ENCODE measurements around the gene SLC23A1.
A peak's percentile ranks its signal among the peaks of the same experiment; 100 is the strongest.
"Not testable (repeated sequence)": the region's sequence is repeated elsewhere in the genome, so short reads cannot be mapped to it uniquely, and the experiment has no call there.

The SLC23A1 gene

DNA sequence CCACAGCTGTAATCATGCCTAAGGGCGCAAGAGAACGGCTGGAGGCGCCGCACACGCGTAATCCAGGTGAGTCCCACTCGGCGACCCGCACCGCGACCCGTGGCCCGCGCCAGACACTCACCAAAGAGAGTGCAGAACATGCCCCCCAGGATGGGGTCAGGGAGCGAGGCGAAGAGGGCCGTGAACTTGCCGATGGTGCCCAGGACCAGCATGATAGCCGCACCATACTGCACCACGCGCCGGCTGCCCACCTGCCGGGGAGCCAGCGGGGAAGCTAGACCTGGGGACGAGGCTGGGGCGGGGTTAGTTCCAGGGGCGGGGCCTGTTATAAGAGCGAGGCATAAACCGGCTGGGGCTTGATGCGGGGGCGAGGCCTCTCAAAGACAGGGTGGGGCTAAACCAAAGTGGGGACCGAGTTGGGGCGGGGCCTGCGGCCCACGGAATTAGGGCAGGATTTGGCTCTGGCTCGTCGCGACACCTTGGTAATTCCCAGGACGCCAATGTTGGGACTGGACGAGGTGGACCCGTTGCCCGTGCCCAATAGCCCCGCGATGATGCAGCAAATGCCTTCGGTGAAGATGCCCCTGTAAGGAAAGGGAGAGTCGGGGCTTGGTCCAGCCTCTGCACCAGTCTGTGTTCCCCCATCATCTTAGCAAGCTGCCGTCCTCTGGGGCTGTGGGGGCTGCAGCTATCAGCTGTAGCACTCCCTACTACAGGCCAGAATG lies 4.8 kb downstream of the SLC23A1 start:
- no peak for DNase-seq
- in situ Hi-C loops (cut with MboI; ENCODE audit: low pct_unique_long_range_greater_than_20kb, low sequenced_read_pairs) = no loop called here

DNA sequence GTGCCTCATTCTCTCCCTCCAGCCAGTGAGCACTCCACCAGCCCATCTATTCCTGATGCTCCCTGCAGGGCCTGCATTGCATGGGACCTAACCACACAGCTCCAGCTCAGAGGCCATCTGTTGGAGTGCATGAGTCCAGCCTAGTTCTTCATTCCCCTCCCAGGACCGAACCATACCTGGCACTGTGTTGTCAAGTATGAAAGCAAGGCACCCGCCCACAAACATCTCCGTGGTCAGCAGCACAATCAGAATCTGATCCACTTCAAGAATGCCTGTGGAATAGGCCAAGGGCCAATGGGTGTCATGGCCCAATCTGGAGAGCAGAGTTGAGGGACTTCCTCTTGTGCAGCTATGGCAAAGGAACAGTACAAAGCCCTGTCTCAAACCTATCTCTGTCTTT lies 5.9 kb downstream of the SLC23A1 start:
- in situ Hi-C loops (cut with MboI; ENCODE audit: low pct_unique_long_range_greater_than_20kb, low sequenced_read_pairs) = no loop called here
- DNase-seq = no peak

DNA sequence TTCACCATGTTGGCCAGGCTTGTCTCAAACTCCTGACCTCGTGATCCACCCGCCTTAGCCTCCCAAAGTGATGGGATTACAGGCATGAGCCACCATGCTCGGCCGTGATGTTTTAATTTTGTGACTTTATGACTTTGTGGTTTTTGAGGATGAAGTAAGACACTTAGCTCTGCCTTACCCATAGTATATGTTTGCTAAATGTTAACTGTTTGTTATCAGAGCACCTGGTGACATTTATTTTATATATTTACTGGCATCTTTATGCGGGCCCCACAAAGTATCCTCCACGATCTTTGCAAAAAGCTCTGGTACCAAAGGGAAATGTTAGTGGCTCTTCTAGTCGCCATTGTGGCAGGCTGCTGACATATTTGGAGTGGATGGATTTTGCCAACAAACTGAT lies 6.7 kb downstream of the SLC23A1 start:
- in situ Hi-C loops (cut with MboI; ENCODE audit: low pct_unique_long_range_greater_than_20kb, low sequenced_read_pairs) = no loop called here
- DNase-seq = no peak

DNA sequence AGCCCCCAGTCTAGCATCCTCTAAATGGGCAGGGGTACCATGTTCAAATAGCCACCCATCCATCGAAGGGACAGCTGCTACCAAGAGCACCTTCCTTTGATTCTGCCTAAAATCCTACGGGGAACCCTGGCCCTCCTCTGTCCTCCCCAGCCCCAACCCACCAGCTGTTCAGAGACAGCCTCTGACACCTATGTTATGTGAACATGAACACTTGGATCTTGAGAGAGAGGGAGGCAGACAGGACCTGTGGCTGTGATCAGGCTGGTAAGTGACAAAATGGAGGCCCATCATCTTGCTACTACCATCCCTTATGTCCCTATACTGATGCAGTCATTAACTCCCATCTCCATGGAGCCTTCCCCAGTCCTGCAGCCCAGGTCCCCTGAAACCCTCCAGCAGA lies 8.2 kb downstream of the SLC23A1 start:
- DNase-seq = no peak

DNA sequence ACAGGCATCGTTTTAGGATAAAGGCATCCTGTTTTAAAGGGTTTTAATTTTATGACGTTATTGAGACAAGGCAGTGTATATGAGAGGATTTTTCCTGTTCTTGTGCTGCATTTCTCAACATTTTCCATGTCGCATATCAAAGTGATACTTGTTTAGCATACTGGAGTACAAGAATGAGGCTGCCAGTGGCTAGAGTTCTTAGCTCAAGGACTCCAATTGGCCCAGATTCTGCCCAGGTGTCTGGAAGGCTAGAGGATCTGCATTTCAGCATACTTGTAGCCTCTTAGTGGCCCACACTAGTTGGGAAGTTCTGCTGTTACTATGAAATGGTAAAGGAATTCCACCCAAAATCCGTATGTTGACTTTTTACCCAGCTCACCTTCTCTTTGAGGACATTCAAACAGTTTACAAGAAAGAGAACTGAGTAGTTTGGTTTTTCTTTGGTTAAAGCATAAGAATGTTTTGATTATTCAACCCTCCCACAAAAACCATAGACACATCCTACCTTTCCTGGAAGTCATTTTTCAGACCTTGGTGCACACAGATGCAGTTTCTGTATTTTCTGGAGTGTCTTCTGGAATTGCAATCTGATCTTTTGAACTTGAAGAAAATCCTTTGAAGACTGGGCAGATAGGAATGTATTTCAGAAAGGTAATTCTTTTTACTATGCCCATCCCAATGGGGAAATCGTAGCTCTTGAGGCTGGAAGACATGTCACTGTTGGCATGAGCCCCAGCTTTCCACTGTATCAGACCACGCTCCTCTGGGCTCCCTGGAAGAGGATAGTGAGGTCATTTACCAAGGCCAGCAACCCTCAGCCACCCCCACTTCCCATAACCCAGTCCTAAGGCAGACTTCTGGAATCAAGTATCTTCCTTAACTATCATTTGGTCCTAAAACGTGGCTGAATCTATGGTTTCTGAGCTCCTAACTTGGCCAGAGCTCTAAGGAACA lies 11.3 kb downstream of the SLC23A1 start:
- DNase-seq = no peak
- in situ Hi-C loops (cut with MboI; ENCODE audit: low pct_unique_long_range_greater_than_20kb, low sequenced_read_pairs) = no loop called here

More for the DNA sequence above, 8.2 kb downstream of the SLC23A1 start:
- in situ Hi-C loops (cut with MboI; ENCODE audit: low pct_unique_long_range_greater_than_20kb, low sequenced_read_pairs) = no loop called here

DNA sequence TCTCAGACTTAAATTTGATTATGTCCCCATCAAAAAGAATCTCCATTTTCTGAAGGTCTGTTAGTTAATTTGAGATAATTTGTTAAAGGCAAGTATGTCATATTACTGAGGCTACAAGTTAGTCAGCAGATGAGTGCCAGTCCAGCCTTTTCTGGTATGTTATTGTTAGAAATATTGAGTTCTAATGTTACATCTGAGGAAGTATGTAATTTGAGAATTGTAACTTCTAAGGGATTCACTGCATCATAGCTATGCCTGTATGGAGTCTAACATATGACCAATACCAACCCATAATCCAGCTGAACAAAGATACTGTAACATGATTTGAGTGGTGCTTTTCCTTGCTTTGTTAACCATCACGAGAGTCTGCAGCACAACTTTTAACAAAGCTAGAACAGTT lies 13.9 kb downstream of the SLC23A1 start:
- in situ Hi-C loops (cut with MboI; ENCODE audit: low pct_unique_long_range_greater_than_20kb, low sequenced_read_pairs) = no loop called here
- DNase-seq = no peak

DNA sequence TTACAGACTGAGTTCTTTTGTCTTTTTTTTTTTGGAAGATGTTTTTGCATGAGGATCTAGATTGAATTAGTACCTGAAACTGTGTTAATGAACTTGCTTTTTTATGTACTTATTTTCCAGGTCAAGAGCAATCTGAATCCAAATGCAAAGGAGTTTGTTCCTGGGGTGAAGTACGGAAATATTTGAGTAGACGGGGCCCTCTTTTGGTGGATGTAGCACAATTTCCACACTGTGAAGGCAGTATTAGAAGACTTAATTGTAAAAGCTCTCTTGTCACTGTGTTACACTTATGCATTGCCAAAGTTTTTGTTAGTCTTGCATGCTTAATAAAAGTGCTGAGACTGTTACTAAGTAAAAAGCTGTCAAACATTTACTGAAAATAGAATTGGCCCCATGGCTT lies 14.5 kb downstream of the SLC23A1 start:
- in situ Hi-C loops (cut with MboI; ENCODE audit: low pct_unique_long_range_greater_than_20kb, low sequenced_read_pairs) = no loop called here
- DNase-seq = peak; percentile 36

DNA sequence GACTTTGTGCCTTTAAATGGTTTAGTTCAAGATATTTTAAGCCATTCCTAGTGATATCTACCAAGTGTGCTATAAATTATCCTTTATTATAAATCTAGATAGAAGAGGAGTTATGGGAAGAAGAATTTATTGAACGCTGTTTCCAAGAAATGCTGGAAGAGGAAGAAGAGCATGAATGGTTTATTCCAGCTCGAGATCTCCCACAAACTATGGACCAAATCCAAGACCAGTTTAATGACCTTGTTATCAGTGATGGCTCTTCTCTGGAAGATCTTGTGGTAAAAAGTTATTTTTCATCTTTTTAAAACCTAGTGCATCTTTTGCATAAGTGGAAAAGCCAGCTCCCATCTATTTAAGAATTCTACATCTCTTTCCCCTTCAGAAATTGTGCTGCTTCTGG lies 18.6 kb downstream of the SLC23A1 start:
- in situ Hi-C loops (cut with MboI; ENCODE audit: low pct_unique_long_range_greater_than_20kb, low sequenced_read_pairs) = no loop called here
- DNase-seq = no peak

DNA sequence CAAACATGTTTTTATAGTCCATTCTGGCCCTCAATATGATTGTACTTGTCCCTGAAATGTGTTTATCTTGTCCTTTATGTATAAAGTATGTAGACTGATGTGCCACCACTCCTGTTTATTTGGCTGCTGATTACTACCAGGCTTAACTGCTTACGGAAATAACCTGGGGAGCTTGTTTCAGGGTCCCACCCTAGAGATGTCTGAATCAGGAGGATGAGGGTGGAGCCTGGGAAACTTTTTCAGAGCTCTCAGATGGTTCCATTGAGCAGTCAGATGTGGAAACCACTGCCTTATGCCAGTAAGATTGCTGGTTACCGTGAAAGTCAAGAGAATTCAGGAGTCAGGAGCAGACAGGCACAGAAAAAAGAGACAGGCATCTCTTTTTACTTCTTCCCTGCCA lies 19.2 kb downstream of the SLC23A1 start:
- in situ Hi-C loops (cut with MboI; ENCODE audit: low pct_unique_long_range_greater_than_20kb, low sequenced_read_pairs) = no loop called here
- DNase-seq = no peak

DNA sequence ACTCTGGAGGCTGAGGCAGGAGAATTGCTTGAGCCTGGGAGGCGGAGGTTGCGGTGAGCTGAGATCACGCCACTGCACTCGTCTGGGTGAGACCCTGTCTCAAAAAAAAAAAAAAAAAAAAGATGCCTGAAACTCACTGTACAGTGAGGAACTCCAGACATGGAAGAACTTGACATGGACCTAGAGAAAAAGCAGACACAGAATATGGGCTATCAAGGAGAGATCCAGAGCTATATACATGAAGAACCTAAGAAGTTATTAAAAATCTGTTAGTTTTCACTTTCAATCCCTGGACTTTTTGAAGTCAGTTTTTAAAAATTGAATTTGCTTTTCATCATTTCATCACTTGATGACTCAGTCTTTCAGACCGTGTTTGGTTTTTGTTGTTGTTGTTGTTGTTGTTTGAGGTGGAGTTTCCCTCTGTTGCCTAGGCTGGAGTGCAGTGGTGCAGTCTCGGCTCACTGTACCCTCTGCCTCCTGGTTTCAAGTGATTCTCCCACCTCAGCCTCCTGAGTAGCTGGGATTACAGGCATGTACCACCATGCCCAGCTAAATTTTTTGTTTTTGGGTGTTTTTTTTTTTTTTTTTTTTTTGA lies 21.2 kb downstream of the SLC23A1 start:
- in situ Hi-C loops (cut with MboI; ENCODE audit: low pct_unique_long_range_greater_than_20kb, low sequenced_read_pairs) = no loop called here

DNA sequence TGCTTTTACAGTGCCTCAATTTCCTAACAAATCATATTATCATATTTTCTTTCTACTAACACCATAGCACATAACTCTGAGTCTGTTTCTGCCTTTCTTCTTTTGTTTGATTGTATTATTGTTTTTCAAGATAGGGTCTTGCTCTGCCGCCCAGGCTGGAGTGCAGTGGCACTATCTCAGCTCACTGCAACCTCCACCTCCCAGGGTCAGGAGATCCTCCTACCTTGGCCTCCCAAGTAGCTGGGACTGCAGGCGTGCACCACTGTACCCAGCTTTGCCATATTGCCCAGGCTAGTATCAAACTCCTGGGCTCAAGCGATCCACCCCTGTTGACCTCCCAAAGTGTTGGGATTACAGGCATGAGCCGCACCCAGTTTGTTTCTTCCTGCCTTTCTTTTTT lies 22.7 kb downstream of the SLC23A1 start:
- DNase-seq = no peak
- in situ Hi-C loops (cut with MboI; ENCODE audit: low pct_unique_long_range_greater_than_20kb, low sequenced_read_pairs) = no loop called here

More for the DNA sequence above, 21.2 kb downstream of the SLC23A1 start:
- DNase-seq = no peak

DNA sequence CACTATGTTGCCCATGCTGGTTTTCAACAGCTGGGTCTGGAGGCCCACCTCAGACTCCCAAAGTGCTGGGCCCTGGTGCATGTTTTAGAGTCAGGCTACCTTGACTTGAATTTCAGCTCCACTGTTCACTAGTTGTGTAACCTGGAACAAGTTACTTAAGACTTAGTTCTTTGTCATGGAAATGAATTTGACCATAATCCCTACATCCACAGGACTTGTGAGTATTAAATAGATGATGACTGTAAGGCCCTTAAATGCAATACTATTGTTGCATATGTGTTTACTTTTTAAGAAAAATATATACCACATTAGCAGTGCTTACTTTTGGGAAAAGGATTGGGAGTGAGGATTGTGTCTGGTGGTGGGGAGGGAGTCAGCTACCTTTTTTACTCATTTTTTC lies 25.0 kb downstream of the SLC23A1 start:
- no peak for DNase-seq
- in situ Hi-C loops (cut with MboI; ENCODE audit: low pct_unique_long_range_greater_than_20kb, low sequenced_read_pairs) = no loop called here

DNA sequence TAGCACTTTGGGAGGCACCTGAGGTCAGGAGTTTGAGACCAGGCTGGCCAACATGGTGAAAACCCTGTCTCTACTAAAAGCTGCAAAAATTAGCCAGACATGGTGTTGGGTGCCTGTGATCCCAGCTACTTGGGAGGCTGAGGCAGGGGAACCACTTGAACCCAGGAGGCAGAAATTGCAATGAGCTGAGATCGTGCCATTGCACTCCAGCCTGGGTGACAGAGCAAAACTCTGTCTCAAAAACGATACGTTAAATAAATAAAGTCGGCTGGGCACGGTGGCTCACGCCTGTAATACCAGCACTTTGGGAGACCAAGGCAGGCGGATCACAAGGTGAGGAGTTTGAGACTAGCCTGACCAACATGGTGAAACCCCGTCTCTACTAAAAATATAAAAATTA lies 27.2 kb downstream of the SLC23A1 start:
- in situ Hi-C loops (cut with MboI; ENCODE audit: low pct_unique_long_range_greater_than_20kb, low sequenced_read_pairs); DNase-seq: not testable (repeated sequence)

DNA sequence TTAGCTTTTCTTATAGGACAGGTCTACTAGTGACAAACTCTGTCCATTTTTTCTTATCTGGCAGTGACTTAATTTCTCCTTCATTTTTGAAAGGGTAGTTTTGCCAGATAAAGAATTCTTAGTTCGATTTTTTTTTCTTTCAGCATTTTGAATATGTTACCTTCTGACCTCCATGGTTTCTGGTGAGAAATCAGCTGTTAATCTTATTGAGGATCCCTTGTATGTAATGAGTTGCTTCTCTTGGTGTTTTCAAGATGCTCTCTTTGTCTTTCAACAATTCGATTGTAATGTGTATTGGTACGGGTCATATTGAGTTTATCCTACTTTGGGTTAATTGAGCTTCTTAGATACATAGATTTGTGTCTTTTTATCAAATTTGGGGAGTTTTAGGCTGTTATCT lies 28.9 kb downstream of the SLC23A1 start:
- in situ Hi-C loops (cut with MboI; ENCODE audit: low pct_unique_long_range_greater_than_20kb, low sequenced_read_pairs) = no loop called here
- no peak for DNase-seq

DNA sequence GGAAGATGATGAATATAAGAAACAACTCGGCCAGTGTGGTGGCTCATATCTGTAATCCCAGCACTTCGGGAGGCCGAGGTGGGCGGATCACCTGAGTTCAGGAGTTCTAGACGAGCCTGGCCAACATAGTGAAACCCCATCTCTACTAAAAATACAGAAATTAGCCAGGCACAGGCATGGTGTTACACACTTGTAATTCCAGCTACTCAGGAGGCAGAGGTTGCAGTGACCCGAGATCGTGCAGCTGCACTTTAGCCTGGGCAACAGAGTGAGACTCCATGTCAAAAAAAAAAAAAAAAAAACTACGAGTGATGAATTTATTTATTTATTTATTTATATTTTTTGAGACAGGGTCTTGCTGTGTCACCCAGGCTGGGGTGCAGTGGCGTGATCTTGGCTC lies 35.2 kb downstream of the SLC23A1 start:
- in situ Hi-C loops (cut with MboI; ENCODE audit: low pct_unique_long_range_greater_than_20kb, low sequenced_read_pairs); DNase-seq: not testable (repeated sequence)

DNA sequence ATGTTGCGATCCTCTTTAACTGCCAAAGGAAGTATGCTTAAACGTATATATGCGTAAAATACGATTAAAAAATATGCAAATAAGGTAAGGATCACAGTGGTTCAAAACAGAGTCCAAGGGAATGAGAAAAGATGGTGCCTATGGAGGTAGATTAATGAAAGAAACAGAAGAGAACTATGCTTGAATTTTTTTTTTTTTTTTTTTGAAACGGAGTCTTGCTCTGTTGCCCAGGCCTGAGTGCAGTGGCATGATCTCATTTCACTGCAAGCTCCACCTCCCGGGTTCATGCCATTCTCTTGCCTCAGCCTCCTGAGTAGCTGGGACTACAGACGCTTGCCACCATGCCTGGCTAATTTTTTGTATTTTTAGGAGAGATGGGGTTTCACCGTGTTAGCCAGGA lies 37.7 kb downstream of the SLC23A1 start:
- in situ Hi-C loops (cut with MboI; ENCODE audit: low pct_unique_long_range_greater_than_20kb, low sequenced_read_pairs); DNase-seq: not testable (repeated sequence)

DNA sequence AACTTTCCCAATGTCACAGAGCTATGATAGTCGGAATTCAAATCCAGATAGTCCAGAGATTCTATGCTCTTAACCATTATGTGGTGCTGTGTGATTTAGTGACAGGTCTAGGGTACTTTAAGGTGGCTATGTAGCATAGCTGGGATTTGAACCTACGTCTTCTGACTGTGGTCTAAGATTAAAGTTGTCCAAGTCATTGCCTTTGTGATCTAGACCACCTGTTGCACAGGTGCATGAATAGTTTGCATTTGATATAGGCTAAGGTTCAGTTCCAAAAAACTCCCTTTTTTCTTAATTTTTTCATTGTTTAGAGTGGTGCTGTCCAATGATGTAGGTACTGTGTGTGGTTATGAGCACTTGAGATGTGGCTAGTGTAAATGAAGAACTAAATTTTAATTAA lies 38.9 kb downstream of the SLC23A1 start:
- in situ Hi-C loops (cut with MboI; ENCODE audit: low pct_unique_long_range_greater_than_20kb, low sequenced_read_pairs) = no loop called here

DNA sequence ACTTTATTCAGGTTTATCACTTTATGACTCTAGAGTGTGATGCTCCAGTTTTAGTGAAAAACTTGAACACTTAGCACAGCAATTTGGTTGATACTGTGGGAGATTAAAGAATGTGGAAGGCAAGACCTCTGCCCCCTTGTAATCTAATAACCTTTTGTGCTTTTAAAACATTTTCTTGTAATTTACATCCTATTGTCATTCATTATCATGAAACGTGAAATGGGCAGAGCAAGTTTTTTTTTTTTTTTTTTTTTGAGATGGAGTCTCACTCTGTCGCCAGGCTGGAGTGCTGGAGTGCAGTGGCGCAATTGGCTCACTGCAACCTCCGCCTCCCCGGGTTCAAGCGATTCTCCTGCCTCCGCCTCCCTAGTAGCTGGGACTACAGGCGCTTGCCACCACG lies 39.6 kb downstream of the SLC23A1 start:
- in situ Hi-C loops (cut with MboI; ENCODE audit: low pct_unique_long_range_greater_than_20kb, low sequenced_read_pairs) = no loop called here
- DNase-seq = no peak

More for the DNA sequence above, 38.9 kb downstream of the SLC23A1 start:
- no peak for DNase-seq

DNA sequence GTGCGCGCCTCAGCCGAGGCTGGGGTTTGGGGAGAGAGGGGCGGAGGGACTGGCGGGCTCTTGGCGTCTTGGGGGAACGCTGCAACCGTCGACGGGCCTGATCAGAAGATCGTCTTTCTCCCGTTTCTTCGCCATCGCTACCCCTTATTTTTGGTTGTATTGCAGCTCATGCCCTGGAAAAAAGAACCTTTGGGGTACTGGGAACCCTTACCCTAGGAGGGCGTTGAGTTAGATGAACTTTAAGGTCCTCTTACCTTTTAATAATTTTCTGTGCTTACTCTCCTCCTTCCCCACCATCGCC lies 40.7 kb downstream of the SLC23A1 start:
- in situ Hi-C loops (cut with MboI; ENCODE audit: low pct_unique_long_range_greater_than_20kb, low sequenced_read_pairs) = no loop called here
- no peak for DNase-seq

All from KBM-7 (cell line).